Measurements from ENCODE around the gene CTNNA2.

Gene CTNNA2

DNA sequence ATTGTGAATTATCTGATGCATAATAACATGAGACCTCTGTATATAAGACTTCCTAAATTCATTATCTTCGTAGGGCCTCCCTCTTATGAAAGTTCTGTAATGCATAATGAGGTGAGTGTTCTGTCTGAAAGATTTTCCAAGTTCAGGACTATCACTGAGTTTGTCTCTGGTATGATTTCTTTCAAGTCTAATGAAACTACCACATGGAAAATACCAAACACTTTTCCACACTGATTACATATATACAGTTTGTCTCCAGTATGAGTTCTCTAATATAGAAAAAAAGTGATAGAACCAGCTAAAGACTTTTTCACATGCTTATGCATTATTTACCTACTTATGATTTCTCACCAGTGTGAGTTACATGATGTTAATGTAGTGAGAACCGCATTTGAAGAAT, 34.7 kb downstream of the CTNNA2 start:
- TF ChIP-seq, protein P1, sequence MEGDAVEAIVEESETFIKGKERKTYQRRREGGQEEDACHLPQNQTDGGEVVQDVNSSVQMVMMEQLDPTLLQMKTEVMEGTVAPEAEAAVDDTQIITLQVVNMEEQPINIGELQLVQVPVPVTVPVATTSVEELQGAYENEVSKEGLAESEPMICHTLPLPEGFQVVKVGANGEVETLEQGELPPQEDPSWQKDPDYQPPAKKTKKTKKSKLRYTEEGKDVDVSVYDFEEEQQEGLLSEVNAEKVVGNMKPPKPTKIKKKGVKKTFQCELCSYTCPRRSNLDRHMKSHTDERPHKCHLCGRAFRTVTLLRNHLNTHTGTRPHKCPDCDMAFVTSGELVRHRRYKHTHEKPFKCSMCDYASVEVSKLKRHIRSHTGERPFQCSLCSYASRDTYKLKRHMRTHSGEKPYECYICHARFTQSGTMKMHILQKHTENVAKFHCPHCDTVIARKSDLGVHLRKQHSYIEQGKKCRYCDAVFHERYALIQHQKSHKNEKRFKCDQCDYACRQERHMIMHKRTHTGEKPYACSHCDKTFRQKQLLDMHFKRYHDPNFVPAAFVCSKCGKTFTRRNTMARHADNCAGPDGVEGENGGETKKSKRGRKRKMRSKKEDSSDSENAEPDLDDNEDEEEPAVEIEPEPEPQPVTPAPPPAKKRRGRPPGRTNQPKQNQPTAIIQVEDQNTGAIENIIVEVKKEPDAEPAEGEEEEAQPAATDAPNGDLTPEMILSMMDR (IDR thresholded peaks at IDR 0.05; ENCODE audit: control insufficient read depth, insufficient read depth, low read depth, low read length, missing control alignments), result no peak
- no peak overlapping the region for H3K4me3 ChIP-seq (ENCODE audit: control insufficient read depth, low read depth, low read length)
- DNase-seq (ENCODE audit: low read depth), result no peak

DNA sequence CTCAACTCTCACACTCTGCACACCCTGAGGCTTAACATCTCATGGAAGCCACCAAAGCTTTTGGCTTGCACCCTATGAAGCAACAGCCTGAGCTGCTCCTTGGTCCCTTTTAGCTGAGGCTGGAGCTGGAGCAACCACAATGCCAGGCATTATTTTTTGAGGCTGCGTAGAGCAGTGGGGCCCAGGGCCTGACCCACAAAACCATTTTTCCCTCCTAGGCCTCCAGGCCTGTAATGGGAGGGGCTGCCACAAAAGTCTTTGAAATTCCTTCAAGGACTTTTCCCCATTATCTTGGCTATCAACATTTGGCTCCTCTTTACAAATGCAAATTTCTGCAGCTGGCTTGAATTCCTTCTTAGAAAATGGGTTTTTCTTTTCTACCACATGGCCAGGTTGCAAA, 39.8 kb downstream of the CTNNA2 start:
- DNase-seq (ENCODE audit: low read depth), result no peak
- TF ChIP-seq, protein P1 (IDR thresholded peaks at IDR 0.05; ENCODE audit: control insufficient read depth, insufficient read depth, low read depth, low read length, missing control alignments), result no peak
- H3K4me3 ChIP-seq (ENCODE audit: control insufficient read depth, low read depth, low read length), result no peak overlapping the region

DNA sequence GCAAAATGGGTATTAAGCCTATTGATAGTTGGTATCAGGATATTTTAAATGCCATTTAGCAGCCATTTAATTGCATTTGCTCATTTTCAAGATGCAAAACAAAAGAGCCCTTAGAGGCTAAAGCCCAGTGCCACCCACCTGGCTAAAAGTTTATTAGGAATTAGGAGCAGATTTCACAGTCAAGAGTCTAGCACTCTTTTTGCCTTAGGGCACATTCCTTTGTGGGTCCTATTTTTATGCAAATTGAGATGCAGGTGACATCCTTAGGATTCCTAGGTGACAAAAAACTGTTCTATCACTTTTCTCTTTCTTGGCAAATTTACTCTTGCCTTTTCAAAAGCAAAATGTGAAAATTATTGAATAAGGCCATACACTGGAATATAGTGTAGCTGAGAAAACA, 42.0 kb downstream of the CTNNA2 start:
- H3K4me3 ChIP-seq (ENCODE audit: control insufficient read depth, low read depth, low read length), result no peak overlapping the region
- TF ChIP-seq, protein P1 (IDR thresholded peaks at IDR 0.05; ENCODE audit: control insufficient read depth, insufficient read depth, low read depth, low read length, missing control alignments), result no peak
- DNase-seq (ENCODE audit: low read depth), result no peak

DNA sequence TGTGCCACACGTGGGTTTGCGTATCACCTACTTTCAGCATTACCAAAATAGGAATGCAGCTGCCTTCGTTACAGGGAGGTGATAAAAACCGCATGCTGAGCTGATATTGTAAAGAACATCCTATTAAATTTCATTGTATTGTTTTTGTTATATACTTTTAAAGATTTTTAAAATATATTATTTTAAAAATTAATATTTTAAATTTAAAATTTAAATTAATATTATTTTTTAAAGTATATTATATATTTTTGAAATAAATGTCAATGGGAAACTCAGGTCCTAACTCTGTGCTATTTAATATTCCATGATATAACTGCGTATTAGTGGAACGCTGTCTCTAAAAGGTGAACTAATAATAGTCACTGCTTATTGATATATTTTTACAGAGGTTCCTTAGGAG, 51.2 kb downstream of the CTNNA2 start:
- no peak for DNase-seq (ENCODE audit: low read depth)
- H3K4me3 ChIP-seq (ENCODE audit: control insufficient read depth, low read depth, low read length), result no peak overlapping the region
- TF ChIP-seq, protein P1 (IDR thresholded peaks at IDR 0.05; ENCODE audit: control insufficient read depth, insufficient read depth, low read depth, low read length, missing control alignments), result no peak

DNA sequence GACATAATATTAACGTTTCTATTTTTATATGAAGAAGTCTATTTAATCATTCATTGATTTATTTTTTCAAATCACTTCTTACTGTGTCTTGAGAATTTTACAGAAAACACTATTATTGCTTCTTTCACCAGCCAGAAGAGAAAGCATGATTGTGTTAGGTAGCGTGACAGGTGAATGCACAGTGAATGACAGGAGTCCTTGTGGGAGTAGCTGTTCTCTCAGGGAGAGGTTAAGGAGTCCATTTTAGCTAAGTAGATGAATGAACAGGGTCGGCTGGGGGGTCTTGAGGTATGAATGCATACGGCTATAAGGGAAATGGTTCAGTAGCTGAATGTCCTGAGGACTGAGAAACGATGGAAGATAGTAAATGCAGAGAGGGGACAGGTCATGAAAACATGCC, 56.2 kb downstream of the CTNNA2 start:
- no peak overlapping the region for H3K4me3 ChIP-seq (ENCODE audit: control insufficient read depth, low read depth, low read length)
- no peak for DNase-seq (ENCODE audit: low read depth)
- TF ChIP-seq, protein P1 (IDR thresholded peaks at IDR 0.05; ENCODE audit: control insufficient read depth, insufficient read depth, low read depth, low read length, missing control alignments), result no peak

DNA sequence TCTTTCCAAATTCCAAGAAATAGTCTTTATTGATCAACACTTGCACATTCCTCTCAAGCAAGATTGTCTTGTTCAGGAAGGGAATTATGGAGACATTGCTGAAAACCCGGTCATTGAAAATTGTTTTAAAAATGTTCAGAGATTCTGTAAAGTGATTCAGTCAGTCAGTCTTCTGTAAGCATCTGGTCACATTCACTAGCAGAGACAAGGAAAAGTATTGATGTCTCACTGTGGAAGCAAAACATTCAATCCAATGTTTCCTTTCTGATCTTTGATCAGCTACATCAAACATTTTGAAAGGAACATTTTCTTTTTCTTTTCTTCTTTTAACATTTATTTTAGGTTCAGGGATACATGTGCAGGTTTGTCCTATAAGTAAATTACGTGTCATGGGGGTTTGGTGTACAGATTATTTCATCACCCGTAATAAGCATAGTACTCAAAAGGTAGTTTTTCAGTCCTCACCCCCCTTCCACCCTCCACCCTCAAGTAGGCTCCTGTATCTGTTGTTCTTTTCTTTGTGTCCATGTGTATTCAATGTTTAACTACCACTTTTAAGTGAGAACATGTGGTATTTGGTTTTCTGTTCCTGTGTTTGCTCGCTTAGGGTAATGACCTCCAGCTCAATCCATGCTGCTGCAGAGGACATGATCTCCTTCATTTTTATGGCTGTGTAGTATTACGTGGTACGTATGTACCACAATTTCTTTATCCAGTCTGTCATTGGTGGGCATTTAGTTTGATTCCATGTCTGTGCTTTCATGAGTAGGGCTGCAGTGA, 61.2 kb downstream of the CTNNA2 start:
- TF ChIP-seq, protein P1 (IDR thresholded peaks at IDR 0.05; ENCODE audit: control insufficient read depth, insufficient read depth, low read depth, low read length, missing control alignments), result no peak
- no peak for DNase-seq (ENCODE audit: low read depth)
- no peak overlapping the region for H3K4me3 ChIP-seq (ENCODE audit: control insufficient read depth, low read depth, low read length)
